Karpas-422 (cell line): ENCODE results near the gene VCAN. TPM values are rescaled to one million over a fixed set of nuclear protein-coding genes. Genes with fewer than 3 reads are reported as not detected.

Source experiments
- DNase-seq: peaks from one replicate; pipeline ENCODE4 v3.0.0-alpha.2; 2015
- H2AFZ ChIP-seq: fragments of 200-600 bp; sonication (generic); 2 replicates; pipeline ENCODE4 v1.6.1; 2014; ENCODE audit warnings: antibody characterized with exemption, low read length, mixed read lengths
- H3K27ac ChIP-seq: fragments of 200-600 bp; sonication (generic); 2 replicates; pipeline ENCODE4 v1.5.1; 2014; ENCODE audit warnings: mild to moderate bottlenecking, low read length, moderate library complexity
- H3K27me3 ChIP-seq: fragments of 200-600 bp; sonication (generic); 2 replicates; pipeline ENCODE4 v1.6.1; 2014; ENCODE audit warnings: low read length, mixed read lengths
- H3K36me3 ChIP-seq: fragments of 200-600 bp; sonication (generic); 2 replicates; pipeline ENCODE4 v1.6.1; 2014; ENCODE audit warnings: low read length, mixed read lengths; ENCODE audit not compliant: insufficient read depth
- H3K4me1 ChIP-seq: fragments of 200-600 bp; sonication (generic); 2 replicates; pipeline ENCODE4 v1.6.1; 2014; ENCODE audit warnings: mild to moderate bottlenecking, low read length, mixed read lengths
- H3K4me2 ChIP-seq: fragments of 200-600 bp; sonication (generic); 2 replicates; pipeline ENCODE4 v1.6.1; 2014; ENCODE audit warnings: low read length, low read depth, mild to moderate bottlenecking; ENCODE audit not compliant: poor library complexity, severe bottlenecking
- H3K4me3 ChIP-seq: fragments of 200-600 bp; sonication (generic); 2 replicates; pipeline ENCODE4 v1.5.1; 2014; ENCODE audit warnings: mild to moderate bottlenecking, antibody characterized with exemption, low read length, mixed read lengths
- H3K79me2 ChIP-seq: fragments of 200-600 bp; sonication (generic); 2 replicates; pipeline ENCODE4 v1.6.1; 2014; ENCODE audit warnings: mild to moderate bottlenecking, low read length, mixed read lengths
- H3K9ac ChIP-seq: fragments of 200-600 bp; sonication (generic); 2 replicates; pipeline ENCODE4 v1.6.0; 2014; ENCODE audit warnings: low read length
- H3K9me2 ChIP-seq: fragments of 200-600 bp; sonication (generic), shearing (Covaris generic); replicated peaks from 2 replicates; pipeline ENCODE4 v1.6.0; 2014; ENCODE audit warnings: mild to moderate bottlenecking, low read length, moderate library complexity; ENCODE audit not compliant: insufficient read depth
- H3K9me3 ChIP-seq: fragments of 300-700, 200-600 bp; sonication (generic); 2 replicates; pipeline ENCODE4 v1.6.1; 2014; ENCODE audit warnings: low read length, mixed read lengths
- H4K20me1 ChIP-seq: fragments of 200-600 bp; sonication (generic); 2 replicates; pipeline ENCODE4 v1.6.1; 2014; ENCODE audit warnings: mild to moderate bottlenecking, antibody characterized with exemption, low read length, low read depth; ENCODE audit not compliant: insufficient read depth
- total RNA-seq: library from RNA; depleted of rRNA; stranded (reverse); fragments of >200 nt; shearing (Covaris generic); gene quantifications from 2 replicates; pipeline ENCODE4 v1.2.3, GENCODE V29; 2014; ENCODE audit warnings: low replicate concordance

VCAN gene
- total RNA-seq, 1 experiment from 2014 or later, result not detected

- H3K4me1 ChIP-seq, result no peaks in the 10 kb centered on the region
Observed at GRCh38 chr5:83512061-83512745, 40.7 kb downstream of the VCAN start.

DNA sequence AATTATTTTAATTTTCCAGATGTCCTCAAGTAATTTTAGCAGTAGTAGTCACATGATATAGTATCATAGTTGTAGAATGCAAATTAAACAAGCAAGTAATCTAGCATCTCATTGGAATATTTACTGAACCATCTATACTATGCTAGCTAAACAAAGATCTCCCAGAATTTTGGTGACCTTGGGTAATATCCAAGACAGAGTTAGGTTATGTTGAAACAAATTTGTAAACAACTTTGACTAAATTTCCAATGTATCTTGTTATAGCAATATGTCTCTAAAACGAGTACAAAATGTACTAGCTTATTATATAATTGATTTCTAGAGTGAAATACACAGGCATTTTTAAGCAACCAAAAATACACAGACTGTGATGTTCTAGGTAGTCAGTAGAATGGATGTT lies 41.5 kb downstream of the VCAN start:
- no peak overlapping the region for H3K4me2 ChIP-seq
- DNase-seq, result no peak

More at GRCh38 chr5:83512061-83512745, 40.7 kb downstream of the VCAN start:
- no peak for DNase-seq
- H3K4me2 ChIP-seq, result no peak overlapping the region
- H3K9ac ChIP-seq, result no peak overlapping the region
- H2AFZ ChIP-seq, result no peak overlapping the region
- no peaks in the 10 kb centered on the region for H3K36me3 ChIP-seq
- H3K27ac ChIP-seq, result no peak overlapping the region
- H3K27me3 ChIP-seq, result no peaks in the 10 kb centered on the region
- H3K79me2 ChIP-seq, result no peaks in the 10 kb centered on the region
- no peaks in the 10 kb centered on the region for H3K9me3 ChIP-seq
- no peak overlapping the region for H3K4me3 ChIP-seq
- H4K20me1 ChIP-seq, result no peaks in the 10 kb centered on the region
- H3K9me2 ChIP-seq, result no peaks in the 10 kb centered on the region

GRCh38 chr5:83513491-83513890 lies 41.9 kb downstream of the VCAN start:
- H4K20me1 ChIP-seq, result no peaks in the 10 kb centered on the region
- no peak overlapping the region for H2AFZ ChIP-seq
- no peak overlapping the region for H3K4me2 ChIP-seq
- no peaks in the 10 kb centered on the region for H3K4me1 ChIP-seq
- no peak overlapping the region for H3K27ac ChIP-seq
- no peak for DNase-seq
- H3K9ac ChIP-seq, result no peak overlapping the region
- no peak overlapping the region for H3K4me3 ChIP-seq
- no peaks in the 10 kb centered on the region for H3K27me3 ChIP-seq
- no peaks in the 10 kb centered on the region for H3K79me2 ChIP-seq
- H3K9me3 ChIP-seq, result no peaks in the 10 kb centered on the region
- no peaks in the 10 kb centered on the region for H3K36me3 ChIP-seq
- H3K9me2 ChIP-seq, result no peaks in the 10 kb centered on the region

More for the DNA sequence above, 41.5 kb downstream of the VCAN start:
- Histone ChIP-seq H4K20me1 (no peaks in the 10 kb centered on the region), H3K27me3 (no peaks in the 10 kb centered on the region), H3K79me2 (no peaks in the 10 kb centered on the region), H3K4me1 (no peaks in the 10 kb centered on the region), H3K36me3 (no peaks in the 10 kb centered on the region), H3K4me3 (no peak overlapping the region), H3K9me3 (no peaks in the 10 kb centered on the region), H3K9ac (no peak overlapping the region), H3K27ac (no peak overlapping the region), H3K9me2 (no peaks in the 10 kb centered on the region), H2AFZ (no peak overlapping the region)

- Histone ChIP-seq H4K20me1 (no peaks in the 10 kb centered on the region), H3K4me3 (no peak overlapping the region), H3K9ac (no peak overlapping the region), H3K9me2 (no peaks in the 10 kb centered on the region), H3K36me3 (no peaks in the 10 kb centered on the region), H2AFZ (no peak overlapping the region), H3K4me1 (no peaks in the 10 kb centered on the region), H3K27ac (no peak overlapping the region), H3K79me2 (no peaks in the 10 kb centered on the region), H3K27me3 (no peaks in the 10 kb centered on the region), H3K9me3 (no peaks in the 10 kb centered on the region), H3K4me2 (no peak overlapping the region)
- no peak for DNase-seq
Observed at GRCh38 chr5:83516377-83516776, 44.8 kb downstream of the VCAN start.

- DNase-seq, result no peak
- Histone ChIP-seq H3K36me3 (no peaks in the 10 kb centered on the region), H3K79me2 (no peaks in the 10 kb centered on the region), H2AFZ (no peak overlapping the region), H3K9ac (no peak overlapping the region), H3K27me3 (no peaks in the 10 kb centered on the region), H3K27ac (no peak overlapping the region), H4K20me1 (no peaks in the 10 kb centered on the region), H3K4me1 (no peaks in the 10 kb centered on the region), H3K4me2 (no peak overlapping the region), H3K9me2 (no peaks in the 10 kb centered on the region), H3K4me3 (no peak overlapping the region), H3K9me3 (no peaks in the 10 kb centered on the region)
Observed at GRCh38 chr5:83517072-83517687, 45.6 kb downstream of the VCAN start.

DNA sequence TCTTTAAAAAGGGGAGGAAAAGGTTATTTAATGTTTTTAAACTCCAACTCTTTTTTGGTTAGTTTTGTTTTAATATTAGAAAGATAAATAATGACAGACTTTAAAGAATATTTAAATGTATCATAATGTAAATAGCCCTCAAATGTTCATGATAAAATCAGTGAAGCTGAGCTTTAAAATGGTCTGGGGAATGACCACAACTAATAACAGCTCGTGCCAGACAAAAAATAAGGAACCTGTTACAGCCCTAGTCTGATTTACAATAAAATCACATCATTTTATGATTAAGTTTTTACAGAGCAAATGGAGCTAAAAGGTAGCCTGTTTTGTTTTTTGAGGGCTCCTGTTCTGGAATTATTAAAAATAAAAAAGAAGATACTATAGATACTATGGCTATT lies 46.1 kb downstream of the VCAN start:
- no peak overlapping the region for H2AFZ ChIP-seq
- H3K27me3 ChIP-seq, result no peaks in the 10 kb centered on the region
- no peak overlapping the region for H3K4me2 ChIP-seq
- H3K4me1 ChIP-seq, result no peaks in the 10 kb centered on the region
- no peaks in the 10 kb centered on the region for H3K9me3 ChIP-seq
- no peaks in the 10 kb centered on the region for H3K9me2 ChIP-seq
- no peaks in the 10 kb centered on the region for H3K36me3 ChIP-seq
- H4K20me1 ChIP-seq, result no peaks in the 10 kb centered on the region
- H3K79me2 ChIP-seq, result no peaks in the 10 kb centered on the region
- no peak overlapping the region for H3K27ac ChIP-seq
- no peak for DNase-seq
- H3K9ac ChIP-seq, result no peak overlapping the region
- no peak overlapping the region for H3K4me3 ChIP-seq

DNA sequence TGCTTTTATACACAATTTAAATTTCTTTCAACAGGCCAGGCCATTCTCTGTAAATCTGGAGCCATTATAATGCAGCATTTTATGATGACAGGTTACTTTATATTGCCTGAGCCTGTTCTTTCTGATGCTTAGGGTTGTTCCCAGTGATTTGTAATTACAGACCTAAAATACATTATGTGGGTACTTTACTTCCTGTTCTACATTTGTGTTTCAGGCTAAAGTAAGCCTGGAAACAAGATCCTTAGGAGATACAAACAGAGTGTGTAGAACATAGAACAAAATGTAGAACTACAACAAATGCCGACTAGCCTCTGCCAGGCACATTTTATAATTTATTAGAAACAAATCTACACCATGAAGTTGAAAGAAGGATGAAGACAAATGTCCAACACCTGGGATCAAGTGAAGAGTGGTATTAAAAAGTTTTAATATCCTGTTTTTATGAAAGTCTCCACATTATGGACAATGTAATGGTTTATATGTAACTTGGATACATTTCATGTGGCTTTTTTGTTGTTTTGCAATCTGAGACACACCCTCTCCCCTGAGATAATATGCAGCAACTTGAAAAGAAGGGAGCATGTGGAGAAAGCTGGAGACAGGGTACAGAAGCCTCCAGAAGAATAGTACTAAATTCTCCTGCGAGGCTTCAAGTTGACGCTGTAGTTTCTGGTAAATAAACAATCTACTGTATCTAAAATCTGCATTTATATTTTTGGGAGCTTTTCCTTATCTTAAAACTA lies 46.9 kb downstream of the VCAN start:
- no peaks in the 10 kb centered on the region for H3K79me2 ChIP-seq
- no peaks in the 10 kb centered on the region for H3K9me3 ChIP-seq
- no peak for DNase-seq
- H3K9ac ChIP-seq, result no peak overlapping the region
- H3K4me1 ChIP-seq, result no peaks in the 10 kb centered on the region
- H2AFZ ChIP-seq, result no peak overlapping the region
- no peaks in the 10 kb centered on the region for H3K36me3 ChIP-seq
- H3K27me3 ChIP-seq, result no peaks in the 10 kb centered on the region
- H4K20me1 ChIP-seq, result no peaks in the 10 kb centered on the region
- H3K4me3 ChIP-seq, result no peak overlapping the region
- no peak overlapping the region for H3K4me2 ChIP-seq
- no peaks in the 10 kb centered on the region for H3K9me2 ChIP-seq
- H3K27ac ChIP-seq, result no peak overlapping the region

DNA sequence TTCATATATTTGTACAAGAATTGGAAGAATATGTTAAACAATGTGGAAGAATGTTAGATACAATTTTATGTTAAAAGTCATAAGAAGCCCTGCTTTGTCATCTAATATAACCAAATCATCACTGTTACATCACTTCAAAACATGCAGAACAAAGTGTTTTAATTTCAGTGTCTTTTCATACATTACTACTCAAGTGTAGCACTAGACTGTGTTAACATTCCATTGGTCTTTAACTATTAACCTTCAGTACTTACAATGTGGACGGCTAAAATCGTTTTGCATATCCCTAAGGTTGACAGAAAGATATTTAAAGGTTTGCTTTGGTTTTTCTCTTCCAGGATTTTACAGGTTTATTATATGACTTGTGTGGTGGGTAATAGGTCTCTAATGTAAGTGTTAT lies 50.9 kb downstream of the VCAN start:
- Histone ChIP-seq H3K36me3 (no peaks in the 10 kb centered on the region), H3K4me2 (no peak overlapping the region), H3K4me3 (no peak overlapping the region), H2AFZ (no peak overlapping the region), H4K20me1 (no peaks in the 10 kb centered on the region), H3K27me3 (no peaks in the 10 kb centered on the region), H3K79me2 (no peaks in the 10 kb centered on the region), H3K9ac (no peak overlapping the region), H3K27ac (no peak overlapping the region), H3K9me2 (no peaks in the 10 kb centered on the region), H3K4me1 (no peaks in the 10 kb centered on the region), H3K9me3 (no peaks in the 10 kb centered on the region)
- no peak for DNase-seq
